CD4-positive, CD25-positive, alpha-beta regulatory T cell (primary cell): ENCODE results near the gene CDC7. TPM values are rescaled to one million over a fixed set of nuclear protein-coding genes. Genes with fewer than 3 reads are reported as not detected.
"Not testable (repeated sequence)": the region's sequence is repeated elsewhere in the genome, so short reads cannot be mapped to it uniquely, and the experiment has no call there.

Experiments used
- ATAC-seq, 2 donors: fragments of 150-1000 bp; cut with Tn5 transposase; one replicate each; pipeline ENCODE4 v1.10.0; 2021; ENCODE audit warnings: low read depth in 2 of 2, moderate number of reproducible peaks in 2 of 2, moderate library complexity in 1 of 2
- DNase-seq, 3 donors: peaks; one replicate each; pipeline versions ENCODE4 v3.0.0 to v3.0.0-alpha.2; 2012 to 2022; ENCODE audit warnings: mixed read lengths in 1 of 3
- H3K27ac ChIP-seq: one replicate; pipeline ENCODE4 v1.7.0; 2013; ENCODE audit warnings: mild to moderate bottlenecking, low read length; ENCODE audit not compliant: insufficient read depth, poor library complexity, severe bottlenecking
- H3K27me3 ChIP-seq: one replicate; pipeline ENCODE4 v1.7.0; 2013; ENCODE audit warnings: low read length; ENCODE audit not compliant: control insufficient read depth, insufficient read depth
- H3K36me3 ChIP-seq: one replicate; pipeline ENCODE4 v1.7.0; 2013; ENCODE audit warnings: mild to moderate bottlenecking, low read length, moderate library complexity; ENCODE audit not compliant: control insufficient read depth, insufficient read depth
- H3K4me1 ChIP-seq: 2 replicates; pipeline ENCODE4 v1.7.0; 2013; ENCODE audit warnings: mild to moderate bottlenecking, low read length; ENCODE audit not compliant: insufficient read depth, control insufficient read depth, poor library complexity, severe bottlenecking
- H3K4me3 ChIP-seq: one replicate; pipeline ENCODE4 v1.7.0; 2013; ENCODE audit warnings: low read depth, mild to moderate bottlenecking, low read length, moderate library complexity
- H3K9me3 ChIP-seq, 2 experiments: 1 replicate in 1 of 2; 2 replicates in 1 of 2; pipeline ENCODE4 v1.7.0; 2013; ENCODE audit warnings: low read length in 2 of 2, mild to moderate bottlenecking in 1 of 2, moderate library complexity in 1 of 2; ENCODE audit not compliant: control insufficient read depth in 2 of 2
- H3K27ac Mint-ChIP-seq, 3 donors: one replicate each; pipeline ENCODE4 v1.8.0; 2020 to 2022; ENCODE audit warnings: mild to moderate bottlenecking in 3 of 3, mixed read lengths in 3 of 3, moderate library complexity in 2 of 3
- H3K27me3 Mint-ChIP-seq: one replicate; pipeline ENCODE4 v1.8.0; 2022; ENCODE audit warnings: mild to moderate bottlenecking, mixed read lengths
- H3K36me3 Mint-ChIP-seq: one replicate; pipeline ENCODE4 v1.8.0; 2020; ENCODE audit warnings: mixed read lengths
- H3K4me1 Mint-ChIP-seq, 4 donors: one replicate each; pipeline ENCODE4 v1.8.0; 2020 to 2022; ENCODE audit warnings: mixed read lengths in 4 of 4, mild to moderate bottlenecking in 1 of 4
- H3K4me3 Mint-ChIP-seq, 4 donors: one replicate each; pipeline ENCODE4 v1.8.0; 2020 to 2022; ENCODE audit warnings: mild to moderate bottlenecking in 4 of 4, mixed read lengths in 4 of 4, moderate library complexity in 3 of 4
- H3K9me3 Mint-ChIP-seq, 7 donors: one replicate each; pipeline ENCODE4 v1.8.0; 2020 to 2022; ENCODE audit warnings: mixed read lengths in 7 of 7, mild to moderate bottlenecking in 3 of 7, moderate library complexity in 2 of 7
- polyA plus RNA-seq, 4 donors: library from polyadenylated mRNA; unstranded; fragments of 300-500 nt; fragmentation: Illumina TruSeq; gene quantifications; one replicate each; pipeline ENCODE4 v1.2.3, GENCODE V29; 2021
- total RNA-seq: library from RNA; stranded (reverse); gene quantifications from one replicate; pipeline ENCODE4 v1.2.3, GENCODE V29; 2022

Gene CDC7
- total and polyA plus RNA-seq, 5 donors from 2014 or later: 3.9 to 7.9 (median 6.2) TPM

DNA sequence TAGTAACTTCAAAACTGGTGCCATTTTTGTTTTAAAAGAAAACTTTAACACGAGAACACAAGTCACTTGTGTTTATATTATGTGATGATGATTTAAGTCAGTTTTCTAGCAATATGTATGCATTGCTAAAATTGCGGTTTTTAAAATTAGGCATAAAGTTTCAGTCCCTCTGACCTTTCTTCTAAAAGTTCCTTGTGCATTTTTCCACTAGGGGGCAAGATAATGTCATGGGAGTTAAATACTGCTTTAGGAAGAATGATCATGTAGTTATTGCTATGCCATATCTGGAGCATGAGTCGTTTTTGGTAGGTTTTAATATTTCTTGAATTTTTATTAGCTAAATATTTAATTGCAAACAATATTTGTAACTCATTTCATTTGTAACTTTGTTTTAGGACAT lies 10.7 kb downstream of the CDC7 start:
- peaks cover 8 to 30% (median 12%) of the 10 kb centered on the region in 4 donors for H3K4me1 Mint-ChIP-seq
- no peak for ATAC-seq
- H3K4me3 Mint-ChIP-seq: no peak overlapping the region
- peak in 2 of 3 donors; percentile 36 to 67 for DNase-seq
- Histone ChIP-seq H3K27ac (no peak overlapping the region), H3K4me3 (no peak overlapping the region), H3K27me3 (no peaks in the 10 kb centered on the region), H3K4me1 (peaks cover 3% of the 10 kb centered on the region), H3K36me3 (peaks cover 8% of the 10 kb centered on the region), H3K9me3 (no peaks in the 10 kb centered on the region)
- peak overlapping the region in 1 of 3 donors; percentile 43 for H3K27ac Mint-ChIP-seq
- no peaks in the 10 kb centered on the region for H3K9me3 Mint-ChIP-seq
- peaks cover 24% of the 10 kb centered on the region for H3K36me3 Mint-ChIP-seq
- H3K27me3 Mint-ChIP-seq: no peaks in the 10 kb centered on the region

- no peak overlapping the region for H3K4me3 ChIP-seq
- DNase-seq: peak in 2 of 3 donors; percentile 22 to 47
Observed at GRCh38 chr1:91513160-91513559, 12.5 kb downstream of the CDC7 start.

DNA sequence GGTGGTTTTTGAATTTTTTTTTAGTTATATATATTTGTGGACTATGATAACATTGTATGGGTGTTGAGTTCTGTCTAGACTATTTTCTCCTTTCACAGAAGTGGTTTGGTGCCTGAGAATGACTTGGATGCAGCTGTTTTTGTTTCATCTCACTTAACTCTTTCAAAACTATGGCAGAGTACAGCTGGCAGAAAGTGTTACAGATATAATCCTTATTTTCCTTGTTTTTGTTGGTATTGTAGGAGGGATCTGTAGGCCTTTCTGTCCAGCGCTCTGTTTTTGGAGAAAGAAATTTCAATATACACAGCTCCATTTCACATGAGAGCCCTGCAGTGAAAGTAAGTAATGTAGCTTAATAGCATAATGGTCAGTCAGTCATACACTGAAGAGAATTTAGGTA lies 13.1 kb downstream of the CDC7 start:
- H3K27me3 ChIP-seq: no peaks in the 10 kb centered on the region
- no peaks in the 10 kb centered on the region for H3K4me1 ChIP-seq
- Mint-ChIP-seq H3K27ac (no peak overlapping the region), H3K4me1 (peaks cover 8 to 25% (median 16%) of the 10 kb centered on the region in 4 donors), H3K4me3 (no peak overlapping the region), H3K27me3 (no peaks in the 10 kb centered on the region), H3K36me3 (peaks cover 34% of the 10 kb centered on the region), H3K9me3 (peaks cover 0 to 1% (median 0%) of the 10 kb centered on the region in 7 donors)
- no peak overlapping the region for H3K4me3 ChIP-seq
- H3K9me3 ChIP-seq: no peaks in the 10 kb centered on the region
- DNase-seq (no peak), ATAC-seq (no peak)
- peaks cover 8% of the 10 kb centered on the region for H3K36me3 ChIP-seq
- no peak overlapping the region for H3K27ac ChIP-seq

More at GRCh38 chr1:91513160-91513559, 12.5 kb downstream of the CDC7 start:
- no peaks in the 10 kb centered on the region for H3K27me3 Mint-ChIP-seq
- no peaks in the 10 kb centered on the region for H3K9me3 ChIP-seq
- H3K36me3 Mint-ChIP-seq: peaks cover 34% of the 10 kb centered on the region
- no peak overlapping the region for H3K4me3 Mint-ChIP-seq
- H3K27ac ChIP-seq: no peak overlapping the region
- peaks cover 9 to 28% (median 15%) of the 10 kb centered on the region in 4 donors for H3K4me1 Mint-ChIP-seq
- H3K27ac Mint-ChIP-seq: no peak overlapping the region
- no peaks in the 10 kb centered on the region for H3K27me3 ChIP-seq
- ATAC-seq: no peak
- peaks cover 0 to 1% (median 0%) of the 10 kb centered on the region in 7 donors for H3K9me3 Mint-ChIP-seq
- H3K4me1 ChIP-seq: peaks cover 3% of the 10 kb centered on the region
- peaks cover 8% of the 10 kb centered on the region for H3K36me3 ChIP-seq

GRCh38 chr1:91515994-91516393 lies 15.3 kb downstream of the CDC7 start:
- H3K9me3 Mint-ChIP-seq: peaks cover 0 to 1% (median 0%) of the 10 kb centered on the region in 7 donors
- no peaks in the 10 kb centered on the region for H3K27me3 ChIP-seq
- peaks cover 8% of the 10 kb centered on the region for H3K36me3 ChIP-seq
- H3K27ac ChIP-seq: no peak overlapping the region
- ATAC-seq (no peak), DNase-seq (no peak)
- no peak overlapping the region for H3K27ac Mint-ChIP-seq
- no peaks in the 10 kb centered on the region for H3K9me3 ChIP-seq
- H3K4me1 ChIP-seq: no peaks in the 10 kb centered on the region
- H3K4me3 Mint-ChIP-seq: no peak overlapping the region
- H3K4me1 Mint-ChIP-seq: peaks cover 0 to 21% (median 10%) of the 10 kb centered on the region in 4 donors
- no peak overlapping the region for H3K4me3 ChIP-seq
- H3K36me3 Mint-ChIP-seq: peaks cover 24% of the 10 kb centered on the region
- no peaks in the 10 kb centered on the region for H3K27me3 Mint-ChIP-seq

DNA sequence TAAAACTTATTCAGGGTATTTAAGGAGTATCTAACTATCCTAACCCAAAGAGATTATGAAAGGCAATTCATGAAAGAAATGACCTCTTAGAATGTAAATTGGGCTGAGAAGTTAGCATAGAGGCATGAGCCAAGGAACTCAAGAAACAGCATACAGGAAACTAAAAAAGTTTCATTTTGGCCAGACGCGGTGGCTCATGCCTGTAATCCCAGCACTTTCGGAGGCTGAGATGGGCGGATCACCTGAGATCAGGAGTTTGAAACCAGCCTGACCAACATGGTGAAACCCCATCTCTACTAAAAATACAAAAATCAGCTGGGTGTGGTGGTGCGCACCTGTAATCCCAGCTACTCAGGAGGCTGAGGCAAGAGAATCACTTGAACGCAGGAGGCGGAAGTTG lies 16.0 kb downstream of the CDC7 start:
- H3K27ac Mint-ChIP-seq, H3K9me3 Mint-ChIP-seq, H3K4me1 ChIP-seq, ATAC-seq, H3K27me3 Mint-ChIP-seq, H3K4me3 ChIP-seq, H3K36me3 ChIP-seq, DNase-seq, H3K4me3 Mint-ChIP-seq, H3K9me3 ChIP-seq, H3K27me3 ChIP-seq, H3K27ac ChIP-seq: not testable (repeated sequence)
- H3K4me1 Mint-ChIP-seq: peaks cover 0 to 20% (median 6%) of the 10 kb centered on the region in 4 donors
- peaks cover 24% of the 10 kb centered on the region for H3K36me3 Mint-ChIP-seq

DNA sequence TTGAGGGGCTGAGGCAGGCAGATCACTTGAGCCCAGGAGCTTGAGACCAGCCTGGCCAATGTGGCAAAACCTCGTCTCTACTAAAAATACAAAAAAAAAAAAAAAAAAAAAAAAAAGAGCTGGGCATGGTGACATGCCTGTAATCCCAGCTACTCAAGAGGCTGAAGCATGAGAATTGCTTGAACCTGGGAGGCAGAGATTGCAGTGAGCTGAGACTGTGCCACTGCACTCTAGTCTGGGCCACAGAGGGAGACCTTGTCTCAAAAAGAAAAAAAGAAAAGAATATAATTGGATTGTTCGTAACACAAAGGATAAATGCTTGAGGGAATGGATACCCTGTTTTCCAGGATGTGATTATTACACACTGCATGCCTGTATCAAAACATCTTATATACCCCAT lies 18.5 kb downstream of the CDC7 start:
- not testable (repeated sequence) for ATAC-seq, H3K4me3 Mint-ChIP-seq, H3K9me3 Mint-ChIP-seq, H3K27me3 ChIP-seq, H3K9me3 ChIP-seq, H3K4me3 ChIP-seq, H3K27ac Mint-ChIP-seq, H3K27me3 Mint-ChIP-seq, H3K36me3 ChIP-seq, H3K4me1 ChIP-seq, DNase-seq, H3K27ac ChIP-seq
- H3K36me3 Mint-ChIP-seq: peaks cover 24% of the 10 kb centered on the region
- peaks cover 8 to 30% (median 12%) of the 10 kb centered on the region in 4 donors for H3K4me1 Mint-ChIP-seq

- Mint-ChIP-seq H3K4me1 (peaks cover 8 to 30% (median 12%) of the 10 kb centered on the region in 4 donors), H3K9me3 (peaks cover 0 to 1% (median 0%) of the 10 kb centered on the region in 7 donors), H3K27me3 (no peaks in the 10 kb centered on the region), H3K27ac (no peak overlapping the region), H3K4me3 (no peak overlapping the region), H3K36me3 (peaks cover 13% of the 10 kb centered on the region)
- no peaks in the 10 kb centered on the region for H3K27me3 ChIP-seq
- DNase-seq (no peak), ATAC-seq (no peak)
- H3K4me1 ChIP-seq: no peaks in the 10 kb centered on the region
- H3K36me3 ChIP-seq: no peaks in the 10 kb centered on the region
- H3K9me3 ChIP-seq: no peaks in the 10 kb centered on the region
- H3K27ac ChIP-seq: no peak overlapping the region
- no peak overlapping the region for H3K4me3 ChIP-seq
Observed at GRCh38 chr1:91520942-91521507, 20.4 kb downstream of the CDC7 start.

GRCh38 chr1:91523482-91523881 lies 22.8 kb downstream of the CDC7 start:
- Histone ChIP-seq H3K27ac (no peak overlapping the region), H3K4me3 (no peak overlapping the region), H3K4me1 (no peaks in the 10 kb centered on the region), H3K27me3 (no peaks in the 10 kb centered on the region), H3K9me3 (no peaks in the 10 kb centered on the region), H3K36me3 (no peaks in the 10 kb centered on the region)
- Mint-ChIP-seq H3K36me3 (peaks cover under 1% of the 10 kb centered on the region), H3K4me3 (no peak overlapping the region), H3K27ac (peak overlapping the region in 1 of 3 donors; percentile 68), H3K27me3 (no peaks in the 10 kb centered on the region), H3K9me3 (no peaks in the 10 kb centered on the region), H3K4me1 (peaks cover 4 to 31% (median 12%) of the 10 kb centered on the region in 4 donors)
- DNase-seq: peak in 1 of 3 donors; percentile 35
- no peak for ATAC-seq
